HG03039 (cell line): ENCODE results near the gene GJC2.

Experiments used
- ATAC-seq: cut with Tn5 transposase; IDR thresholded peaks from one replicate; pipeline ENCODE4 v1.9.1; 2021; ENCODE audit warnings: mild to moderate bottlenecking, moderate library complexity; ENCODE audit not compliant: unreplicated experiment

GJC2 gene

DNA sequence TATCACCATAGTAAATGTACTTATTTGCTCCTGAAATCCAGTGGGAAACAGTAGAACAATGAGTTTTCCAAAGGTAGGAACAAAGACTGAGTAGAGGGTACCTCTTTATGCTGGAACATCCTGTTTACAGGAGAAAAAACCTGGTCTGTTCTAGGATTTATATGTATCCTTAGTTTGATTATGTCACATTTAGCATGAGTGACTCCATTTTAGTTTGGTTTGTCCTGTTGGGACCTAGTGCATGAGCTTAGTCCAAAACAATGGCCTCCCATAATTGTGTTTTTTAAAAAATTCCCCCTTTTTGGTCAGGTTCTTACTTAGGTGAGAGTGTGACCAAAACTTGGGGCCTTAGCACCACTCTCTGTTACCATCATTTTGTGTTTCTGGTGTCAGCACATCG lies 37.1 kb upstream of the GJC2 start:
- ATAC-seq: no peak

DNA sequence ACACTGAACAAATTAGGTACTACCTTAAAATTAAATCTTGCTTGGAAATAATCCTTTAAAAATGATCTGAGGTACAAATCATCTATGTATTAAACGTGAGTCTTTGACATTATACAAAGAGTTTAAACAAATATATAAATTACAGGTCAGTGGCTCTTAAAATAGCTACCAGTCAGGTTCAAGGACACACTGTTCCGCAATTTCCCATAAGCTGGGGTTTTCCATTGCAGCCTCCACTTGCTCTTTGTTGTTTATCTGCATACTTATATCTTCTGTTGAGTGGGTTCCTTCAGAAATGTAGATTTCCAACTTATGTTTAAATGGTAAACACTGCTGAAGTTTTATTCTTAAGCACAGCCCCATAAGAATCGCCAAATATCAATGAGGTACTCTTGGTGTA lies 34.9 kb upstream of the GJC2 start:
- no peak for ATAC-seq

- ATAC-seq: no peak
Observed at GRCh38 chr1:228117335-228117734, 32.4 kb upstream of the GJC2 start.

DNA sequence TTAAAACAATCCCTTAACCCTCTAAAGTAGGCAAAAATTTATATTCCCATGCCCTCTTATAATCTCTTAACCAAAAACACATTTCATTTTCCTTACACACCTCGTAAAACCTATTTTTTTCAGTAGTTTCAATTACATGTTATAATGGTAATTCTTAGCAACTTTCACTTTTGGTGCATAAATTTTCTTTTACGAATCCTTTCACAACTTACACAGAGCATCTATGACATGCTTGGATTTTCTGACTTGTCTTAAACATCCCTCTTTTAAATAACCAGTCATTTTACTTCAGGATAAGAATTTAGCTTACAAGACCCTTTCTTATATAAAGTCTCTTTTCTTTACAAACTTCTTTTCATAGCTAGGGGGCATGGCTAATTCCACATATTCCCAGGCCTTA lies 31.7 kb upstream of the GJC2 start:
- no peak for ATAC-seq

- no peak for ATAC-seq
Observed at GRCh38 chr1:228120351-228120750, 29.4 kb upstream of the GJC2 start.

DNA sequence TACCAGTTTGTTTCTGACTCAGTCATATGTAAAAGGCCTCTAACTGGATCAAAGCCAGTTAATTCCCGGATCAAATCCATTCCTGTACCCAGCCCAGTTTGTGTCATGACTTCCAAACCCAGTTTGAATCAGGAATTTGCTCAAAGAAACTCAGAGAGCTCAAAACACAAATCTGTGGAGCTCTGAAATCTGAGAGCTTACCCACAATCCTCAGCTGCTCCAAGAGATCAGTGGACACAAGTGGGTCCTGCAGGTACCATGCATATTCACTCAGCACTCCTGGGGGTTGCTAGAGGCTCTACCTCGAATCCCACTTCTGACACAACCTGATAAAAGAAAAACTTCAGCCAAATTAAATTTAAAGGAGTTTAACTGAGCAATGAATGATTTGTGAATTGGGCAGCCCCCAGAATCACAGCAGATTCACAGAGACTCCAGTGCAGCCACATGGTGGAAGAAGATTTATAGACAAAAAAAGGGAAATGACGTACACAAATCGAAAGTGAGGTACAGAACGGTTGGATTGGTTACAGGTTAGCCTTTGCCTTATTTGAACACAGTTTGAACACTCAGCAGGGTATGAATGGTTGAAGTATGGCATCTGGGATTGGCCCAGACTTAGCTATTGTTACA lies 28.8 kb upstream of the GJC2 start:
- ATAC-seq: no peak

DNA sequence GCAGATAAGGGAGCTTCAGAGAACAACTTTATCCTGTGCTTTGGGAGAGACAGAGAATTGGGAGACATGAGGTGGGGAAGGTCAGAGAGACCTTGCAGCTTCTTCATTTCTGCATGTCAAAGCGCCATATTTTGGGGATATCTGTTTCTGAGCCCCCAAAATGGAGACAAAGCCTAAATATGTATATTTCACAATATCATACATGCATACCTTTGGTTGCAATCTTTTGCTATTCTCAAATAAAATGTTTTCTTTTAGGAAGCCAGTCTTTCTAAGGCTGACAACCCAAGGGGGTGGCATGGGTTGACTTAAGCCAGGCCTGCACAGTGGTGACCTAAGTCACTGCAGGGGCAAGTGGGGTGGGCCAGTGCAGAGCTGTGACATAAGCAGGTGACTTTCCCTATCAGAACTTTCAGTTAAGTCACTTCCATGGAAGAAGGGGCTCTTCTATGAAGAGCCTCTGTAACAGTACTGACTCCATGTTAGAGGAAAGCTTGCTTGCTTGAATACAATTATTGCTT lies 26.7 kb upstream of the GJC2 start:
- ATAC-seq: no peak

DNA sequence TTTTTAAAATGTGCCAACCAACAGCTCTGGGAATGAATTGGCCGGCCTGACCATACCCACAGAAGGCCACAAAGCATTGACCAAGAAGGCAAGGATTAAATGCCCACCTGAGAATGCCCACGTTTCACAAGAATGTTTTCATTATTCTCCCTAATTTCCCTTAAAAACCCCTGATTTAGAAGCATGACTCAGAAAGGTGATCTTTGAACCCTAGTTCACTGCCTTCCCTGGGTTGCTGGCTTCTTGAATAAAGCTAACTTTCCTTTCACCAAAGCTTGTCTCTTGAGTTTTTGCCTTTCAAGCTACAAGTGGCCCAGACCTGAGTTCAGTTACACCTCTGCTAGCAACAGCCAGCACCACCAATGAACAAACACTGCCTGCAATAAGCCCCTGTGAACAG lies 26.2 kb upstream of the GJC2 start:
- ATAC-seq: no peak

DNA sequence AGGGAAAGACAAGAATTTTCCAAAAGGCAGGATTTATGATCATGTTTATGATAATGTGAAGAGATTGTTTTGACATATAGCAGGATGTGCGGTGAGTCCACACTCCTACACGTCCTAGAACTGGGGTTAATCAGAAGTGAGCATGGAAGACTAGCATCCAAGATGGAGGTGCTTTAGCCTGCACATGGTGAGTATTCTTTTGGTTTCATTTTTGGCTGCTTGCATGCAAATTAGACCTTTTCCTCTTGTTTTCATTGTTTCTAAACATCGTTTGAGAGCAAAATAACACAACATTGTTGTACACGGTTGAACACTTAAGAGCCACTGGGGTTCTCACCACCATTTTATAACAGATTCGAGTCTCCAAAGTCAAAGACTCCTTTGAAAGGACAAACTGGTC lies 24.5 kb upstream of the GJC2 start:
- ATAC-seq: no peak

DNA sequence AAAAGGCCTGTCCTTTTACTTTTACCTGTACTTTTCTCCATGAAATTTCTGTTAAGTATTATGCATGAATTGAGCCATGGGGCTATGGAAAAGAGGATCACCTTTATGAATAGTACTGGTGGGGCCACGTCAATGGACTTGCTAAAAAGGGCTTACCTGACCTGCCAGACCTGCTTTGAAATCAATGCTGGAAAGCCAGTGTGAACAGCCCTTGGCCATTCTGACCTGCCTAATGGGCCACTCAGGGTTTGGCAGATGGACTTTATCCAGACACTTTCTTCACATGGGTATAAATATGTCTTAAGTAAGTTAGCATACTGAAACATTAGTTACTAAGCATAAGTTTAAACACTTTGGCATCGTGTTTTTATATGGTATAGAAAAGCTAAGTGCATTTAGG lies 18.0 kb upstream of the GJC2 start:
- no peak for ATAC-seq

DNA sequence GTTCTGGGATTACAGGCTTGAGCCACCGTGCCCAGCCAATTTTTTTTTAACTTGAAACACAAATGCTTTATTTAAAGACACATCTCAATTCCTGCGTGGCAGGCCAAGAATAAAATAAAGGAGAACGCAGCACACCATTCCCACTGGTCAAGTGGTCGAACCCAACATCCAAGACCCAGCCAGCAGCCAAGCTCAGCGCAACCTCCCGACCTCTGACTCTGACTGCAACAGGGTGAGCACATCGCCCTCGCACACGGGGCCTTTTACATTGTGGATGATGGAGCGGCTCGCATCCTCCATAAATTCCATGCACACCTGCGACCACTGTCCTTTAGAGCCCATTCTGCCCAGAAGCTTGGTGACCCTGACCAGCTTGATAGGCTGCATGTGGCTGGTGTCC lies 15.1 kb upstream of the GJC2 start:
- no peak for ATAC-seq

DNA sequence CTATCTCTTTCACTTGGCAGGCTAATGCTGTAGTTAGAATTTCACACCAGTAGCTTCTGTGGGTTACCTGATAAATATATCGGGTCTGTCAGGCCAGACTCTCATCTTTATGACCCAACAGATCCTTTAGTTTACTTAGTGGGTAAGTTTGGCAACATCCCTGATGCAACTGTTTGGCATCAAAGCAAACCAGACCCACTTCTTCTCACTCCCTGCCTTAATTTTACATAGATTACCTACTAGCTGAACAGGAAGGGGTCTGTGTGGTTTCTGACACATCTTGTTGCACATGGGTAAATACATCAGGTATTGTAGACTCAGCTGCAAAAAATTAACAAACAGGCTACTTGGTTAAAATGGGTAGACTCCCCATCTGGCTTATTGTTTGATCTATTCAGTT lies 12.8 kb upstream of the GJC2 start:
- no peak for ATAC-seq

DNA sequence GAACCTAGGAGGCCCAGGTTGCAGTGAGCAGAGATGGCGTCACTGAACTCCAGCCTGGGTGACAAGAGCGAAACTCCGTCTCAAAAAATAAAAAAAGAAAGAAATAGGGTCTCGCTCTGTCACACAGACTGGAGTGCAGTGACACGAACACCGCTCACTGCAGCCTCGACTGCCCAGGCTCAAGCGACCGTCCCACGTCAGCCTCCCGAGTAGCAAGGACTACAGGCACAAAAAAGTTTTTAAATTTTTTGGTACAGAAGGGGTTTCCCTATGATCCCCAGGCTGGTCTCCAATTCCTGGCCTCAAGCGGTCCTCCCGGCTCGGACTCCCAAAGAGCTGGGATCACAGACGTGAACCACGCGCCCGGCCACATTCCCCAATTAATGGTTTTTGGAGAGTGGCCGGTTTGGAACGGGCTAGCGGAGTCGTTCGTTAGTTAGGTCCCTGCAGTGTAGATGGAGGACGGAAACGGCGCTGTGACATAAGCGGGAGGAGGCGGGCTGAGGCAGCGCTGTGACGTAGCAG lies 10.3 kb upstream of the GJC2 start:
- ATAC-seq: no peak

GRCh38 chr1:228139931-228140723 lies 9.6 kb upstream of the GJC2 start, which contains the start of gene GUK1:
Gene GUK1, plus strand, starts transcription at chr1:228140279. Its CDS starts 24 bp downstream, at chr1:228140303.
- ATAC-seq: peak; percentile 92

DNA sequence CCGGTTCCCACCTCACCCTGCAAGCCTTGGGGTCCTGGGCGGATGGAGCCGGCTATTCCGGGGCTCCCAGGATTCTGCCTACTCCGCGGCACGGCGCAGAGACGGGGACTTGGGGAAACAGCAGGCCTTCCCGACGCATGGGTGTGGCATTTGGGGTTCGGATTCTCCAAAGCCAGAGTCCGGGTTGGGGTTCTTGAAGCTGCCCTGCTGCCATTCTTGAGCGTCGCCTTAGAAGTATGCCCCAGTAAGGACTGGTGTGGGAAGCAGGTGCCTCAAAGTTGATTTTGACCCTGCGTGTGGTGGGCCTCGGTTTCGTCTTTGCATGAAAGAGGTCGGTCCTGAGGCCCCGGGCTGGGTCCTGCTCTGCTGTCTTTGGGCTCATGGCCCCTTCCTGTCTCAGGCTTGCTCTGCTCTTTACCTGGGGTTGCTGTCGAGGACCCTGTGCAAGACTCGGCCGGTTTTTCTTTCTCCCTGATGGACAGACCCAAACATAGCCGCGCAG lies 9.0 kb upstream of the GJC2 start:
- ATAC-seq: no peak

DNA sequence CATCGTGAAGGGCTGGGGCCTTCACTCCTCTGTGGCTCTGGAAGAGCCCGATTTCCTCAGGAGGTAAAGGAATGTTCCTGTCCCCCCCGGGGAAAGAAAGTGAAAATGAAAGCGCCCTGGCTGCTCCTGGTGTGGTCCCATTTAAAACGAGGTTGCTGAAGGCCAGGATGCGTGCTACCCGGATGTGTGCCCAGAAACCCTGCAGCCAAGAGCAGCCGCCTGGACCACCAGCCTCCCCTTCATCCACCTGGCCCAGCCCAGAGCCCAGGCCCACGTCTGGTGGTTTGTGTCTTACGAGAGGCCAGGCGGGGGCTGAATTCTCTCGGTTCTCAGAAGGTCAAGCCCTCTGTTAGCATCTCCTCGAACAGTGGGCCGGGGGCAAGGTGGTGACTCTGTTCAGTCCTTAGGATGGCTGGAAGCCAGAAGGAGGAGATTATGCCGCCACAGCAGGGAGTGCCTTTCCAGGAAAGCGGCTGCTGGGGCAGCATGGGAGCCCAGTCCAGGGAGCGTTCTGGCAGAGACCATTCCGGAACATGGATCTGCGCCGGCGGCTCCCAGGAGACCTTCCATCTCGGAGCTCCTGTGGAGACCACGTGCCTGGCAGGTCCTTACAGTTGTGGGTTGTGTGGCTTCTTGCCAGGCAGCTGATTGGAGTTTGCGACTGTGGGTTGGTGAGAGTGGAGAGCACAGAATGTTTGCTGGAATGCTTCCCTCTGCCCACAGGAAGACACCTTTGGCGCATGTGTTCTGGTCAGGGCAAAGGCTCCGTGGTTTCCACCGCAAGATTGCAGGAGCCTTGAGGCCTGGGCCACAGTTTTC lies 8.3 kb upstream of the GJC2 start:
- ATAC-seq: no peak

- ATAC-seq: no peak
Observed at GRCh38 chr1:228142155-228142691, 7.5 kb upstream of the GJC2 start.

DNA sequence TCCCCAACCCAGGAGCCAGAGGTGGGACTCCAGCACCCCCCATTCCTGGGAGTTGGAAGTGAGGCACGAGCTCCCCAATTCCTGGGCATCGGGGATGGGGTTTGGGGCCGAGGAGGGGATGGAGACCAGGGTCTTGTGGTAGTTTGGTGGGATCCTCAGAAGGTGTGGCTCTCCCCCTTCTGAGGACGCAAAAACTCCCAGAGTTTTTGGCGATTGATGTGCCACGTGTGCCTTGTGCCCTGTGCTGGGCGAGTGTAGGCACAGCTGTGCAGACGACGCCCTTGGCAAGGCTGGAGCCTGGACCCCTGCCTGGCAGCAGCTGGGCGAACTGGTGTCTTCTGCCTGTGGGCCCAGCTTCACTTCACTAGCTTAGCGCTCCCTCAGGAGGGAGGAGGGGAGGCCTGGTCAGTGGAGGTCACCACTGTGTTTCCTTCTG lies 7.0 kb upstream of the GJC2 start:
- no peak for ATAC-seq

DNA sequence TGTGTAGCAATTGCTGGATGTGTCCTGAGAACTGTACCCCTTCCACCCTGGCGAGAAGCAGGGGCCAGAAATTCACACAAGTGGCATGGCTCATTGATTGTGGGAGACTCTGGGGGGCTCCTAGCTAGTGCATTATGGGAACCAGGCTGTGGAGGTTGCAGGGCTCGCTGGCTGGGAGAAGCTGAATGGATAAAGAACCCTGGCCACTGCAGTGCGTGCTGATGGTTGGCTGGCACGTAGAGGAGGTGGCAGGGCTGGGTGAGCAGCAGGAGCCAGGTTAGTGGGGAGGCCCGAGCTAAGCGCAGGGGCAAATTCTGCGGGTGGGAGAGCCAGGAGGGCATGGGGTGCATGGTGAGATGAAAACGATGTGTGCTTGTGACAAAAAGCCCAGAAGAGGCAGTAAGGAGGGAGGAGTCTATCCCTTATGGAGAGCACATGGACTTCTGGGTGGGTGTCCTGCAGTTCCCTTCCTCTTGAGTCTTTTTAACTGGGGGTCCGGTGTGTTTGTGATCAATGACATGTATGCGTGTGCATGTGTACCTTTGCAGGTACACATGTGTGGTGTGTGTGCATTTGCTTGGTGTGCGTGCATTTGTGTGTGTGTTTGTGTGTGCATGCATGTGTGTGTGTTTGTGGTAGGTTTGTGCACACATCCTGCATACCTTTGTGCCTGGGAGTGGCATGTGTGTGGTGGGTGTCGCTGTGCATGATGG lies 6.1 kb upstream of the GJC2 start:
- no peak for ATAC-seq
